ENCODE results near the gene KLRC4. TPM values are rescaled to one million over a fixed set of nuclear protein-coding genes. Genes with fewer than 3 reads are reported as not detected.
"Not testable (repeated sequence)": the region's sequence is repeated elsewhere in the genome, so short reads cannot be mapped to it uniquely, and the experiment has no call there.

The KLRC4 gene
- total RNA-seq, 2 donors from 2014 or later = 0.96 TPM; not detected in 1

DNA sequence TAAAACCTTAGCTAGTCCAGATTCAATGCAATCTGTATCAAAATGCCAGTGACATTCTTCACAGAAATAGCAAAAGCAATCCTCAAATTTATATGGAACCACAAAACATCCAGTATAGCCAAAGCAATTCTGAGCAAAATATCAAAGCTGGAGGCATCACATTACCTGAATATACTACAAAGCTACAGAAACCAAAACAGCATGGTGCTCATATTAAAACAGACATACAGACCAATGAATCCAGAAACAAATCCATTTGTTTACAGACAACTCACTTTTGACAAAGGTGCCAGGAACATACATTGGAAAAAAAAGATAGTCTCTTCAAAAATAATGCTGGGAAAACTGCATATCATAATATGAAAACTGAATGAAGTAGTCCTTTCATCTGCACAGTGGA is 4.8 kb downstream of the KLRC4 start:
- Histone ChIP-seq H3K9me3 (no peaks in the 10 kb centered on the region), H3K27ac (no peak overlapping the region), H3K27me3 (replicated peaks; ENCODE audit: insufficient read depth) (no peaks in the 10 kb centered on the region), H3K4me1 (replicated peaks) (no peaks in the 10 kb centered on the region), H3K4me3 (no peak overlapping the region), H3K36me3 (no peaks in the 10 kb centered on the region)
- intact Hi-C loops (cut with DNase I) = no loop called here
- TF ChIP-seq POLR2A (IDR thresholded peaks at IDR 0.05) = no peak
- TF ChIP-seq, protein P1, sequence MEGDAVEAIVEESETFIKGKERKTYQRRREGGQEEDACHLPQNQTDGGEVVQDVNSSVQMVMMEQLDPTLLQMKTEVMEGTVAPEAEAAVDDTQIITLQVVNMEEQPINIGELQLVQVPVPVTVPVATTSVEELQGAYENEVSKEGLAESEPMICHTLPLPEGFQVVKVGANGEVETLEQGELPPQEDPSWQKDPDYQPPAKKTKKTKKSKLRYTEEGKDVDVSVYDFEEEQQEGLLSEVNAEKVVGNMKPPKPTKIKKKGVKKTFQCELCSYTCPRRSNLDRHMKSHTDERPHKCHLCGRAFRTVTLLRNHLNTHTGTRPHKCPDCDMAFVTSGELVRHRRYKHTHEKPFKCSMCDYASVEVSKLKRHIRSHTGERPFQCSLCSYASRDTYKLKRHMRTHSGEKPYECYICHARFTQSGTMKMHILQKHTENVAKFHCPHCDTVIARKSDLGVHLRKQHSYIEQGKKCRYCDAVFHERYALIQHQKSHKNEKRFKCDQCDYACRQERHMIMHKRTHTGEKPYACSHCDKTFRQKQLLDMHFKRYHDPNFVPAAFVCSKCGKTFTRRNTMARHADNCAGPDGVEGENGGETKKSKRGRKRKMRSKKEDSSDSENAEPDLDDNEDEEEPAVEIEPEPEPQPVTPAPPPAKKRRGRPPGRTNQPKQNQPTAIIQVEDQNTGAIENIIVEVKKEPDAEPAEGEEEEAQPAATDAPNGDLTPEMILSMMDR (IDR thresholded peaks at IDR 0.05) = no peak
- TF ChIP-seq POLR2AphosphoS5 (IDR thresholded peaks at IDR 0.05) = no peak
- DNase-seq (ENCODE audit: low spot score) = no peak

GRCh38 chr12:10400829-10401228 is 8.7 kb downstream of the KLRC4 start:
- H3K36me3 ChIP-seq = no peaks in the 10 kb centered on the region
- intact Hi-C loops (cut with DNase I) = no loop called here
- no peaks in the 10 kb centered on the region for H3K27me3 ChIP-seq (replicated peaks; ENCODE audit: insufficient read depth)
- TF ChIP-seq POLR2A (IDR thresholded peaks at IDR 0.05) (no peak), POLR2AphosphoS5 (IDR thresholded peaks at IDR 0.05) (no peak)
- TF ChIP-seq, protein P1 (IDR thresholded peaks at IDR 0.05) = no peak
- no peak overlapping the region for H3K4me3 ChIP-seq
- H3K9me3 ChIP-seq = no peaks in the 10 kb centered on the region
- DNase-seq (ENCODE audit: low spot score) = no peak
- H3K4me1 ChIP-seq (replicated peaks) = no peaks in the 10 kb centered on the region
- no peak overlapping the region for H3K27ac ChIP-seq

- Histone ChIP-seq H3K36me3 (no peaks in the 10 kb centered on the region), H3K4me1 (replicated peaks) (peaks cover 4% of the 10 kb centered on the region), H3K27me3 (replicated peaks; ENCODE audit: insufficient read depth) (no peaks in the 10 kb centered on the region), H3K9me3 (no peaks in the 10 kb centered on the region), H3K4me3 (no peak overlapping the region), H3K27ac (no peak overlapping the region)
- WGBS = 90% methylated on average over 2 of the region's 2 CpGs
- intact Hi-C loops (cut with DNase I) = no loop called here
- DNase-seq (ENCODE audit: low spot score) = no peak
- no peak for TF ChIP-seq POLR2AphosphoS5 (IDR thresholded peaks at IDR 0.05)
- TF ChIP-seq, protein P1 (IDR thresholded peaks at IDR 0.05) = no peak
- no peak for TF ChIP-seq POLR2A (IDR thresholded peaks at IDR 0.05)
Observed at GRCh38 chr12:10398168-10398567, 11.4 kb downstream of the KLRC4 start.

- Histone ChIP-seq H3K9me3 (no peaks in the 10 kb centered on the region), H3K27ac (no peak overlapping the region), H3K27me3 (replicated peaks; ENCODE audit: insufficient read depth) (no peaks in the 10 kb centered on the region), H3K4me1 (replicated peaks) (peaks cover 4% of the 10 kb centered on the region), H3K4me3 (no peak overlapping the region), H3K36me3 (no peaks in the 10 kb centered on the region)
- 66% methylated on average over 2 of the region's 2 CpGs for WGBS
- intact Hi-C loops (cut with DNase I) = no loop called here
- no peak for TF ChIP-seq POLR2AphosphoS5 (IDR thresholded peaks at IDR 0.05)
- no peak for DNase-seq (ENCODE audit: low spot score)
Observed at GRCh38 chr12:10397296-10397695, 12.3 kb downstream of the KLRC4 start.

- H3K27me3 ChIP-seq (replicated peaks; ENCODE audit: insufficient read depth); H3K36me3 ChIP-seq; H3K9me3 ChIP-seq; DNase-seq (ENCODE audit: low spot score); H3K4me1 ChIP-seq (replicated peaks); H3K4me3 ChIP-seq; intact Hi-C loops (cut with DNase I): not testable (repeated sequence)
- WGBS = 90% methylated on average over 15 of the region's 15 CpGs
- H3K27ac ChIP-seq = peak overlapping the region; percentile 71 to 77
Observed at GRCh38 chr12:10396176-10396575, 13.4 kb downstream of the KLRC4 start.

DNA sequence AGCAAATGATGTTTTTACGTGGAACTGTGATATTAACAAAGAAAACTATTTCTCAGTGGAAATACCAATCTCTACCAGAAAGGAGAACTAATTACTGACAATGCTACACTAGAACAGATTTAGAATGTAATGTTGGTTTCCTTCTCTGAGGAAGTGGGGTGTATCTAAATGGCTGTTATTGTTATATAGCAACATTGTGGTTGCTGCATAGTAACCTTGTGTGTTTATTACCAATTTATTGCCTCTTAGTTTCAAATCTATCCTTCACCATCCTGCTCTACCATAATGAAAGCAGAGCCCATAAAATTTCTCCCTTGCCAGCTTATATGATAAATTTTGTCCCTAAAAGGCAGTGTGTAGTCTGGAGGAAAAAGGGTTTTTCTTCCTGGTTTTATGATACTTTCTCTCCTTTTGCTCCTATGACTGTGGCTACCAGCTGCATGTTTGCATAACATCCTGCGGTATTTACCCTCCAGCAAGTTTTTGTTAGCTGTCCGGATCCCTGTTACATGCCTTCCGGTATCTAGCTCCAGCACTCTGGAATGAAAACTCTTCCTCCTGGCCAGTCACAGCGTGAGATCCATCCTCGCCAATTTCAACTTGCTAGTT is 14.1 kb downstream of the KLRC4 start:
- Histone ChIP-seq H3K4me1 (replicated peaks) (peaks cover 4% of the 10 kb centered on the region), H3K36me3 (no peaks in the 10 kb centered on the region), H3K27me3 (replicated peaks; ENCODE audit: insufficient read depth) (no peaks in the 10 kb centered on the region), H3K9me3 (no peaks in the 10 kb centered on the region), H3K27ac (peak overlapping the region; percentile 71 to 77), H3K4me3 (no peak overlapping the region)
- WGBS = 16% methylated on average over 6 of the region's 6 CpGs
- TF ChIP-seq, protein P1 (IDR thresholded peaks at IDR 0.05) = no peak
- peak; percentile 86 for TF ChIP-seq POLR2AphosphoS5 (IDR thresholded peaks at IDR 0.05)
- intact Hi-C loops (cut with DNase I) = no loop called here
- DNase-seq (ENCODE audit: low spot score) = peak; percentile 75

DNA sequence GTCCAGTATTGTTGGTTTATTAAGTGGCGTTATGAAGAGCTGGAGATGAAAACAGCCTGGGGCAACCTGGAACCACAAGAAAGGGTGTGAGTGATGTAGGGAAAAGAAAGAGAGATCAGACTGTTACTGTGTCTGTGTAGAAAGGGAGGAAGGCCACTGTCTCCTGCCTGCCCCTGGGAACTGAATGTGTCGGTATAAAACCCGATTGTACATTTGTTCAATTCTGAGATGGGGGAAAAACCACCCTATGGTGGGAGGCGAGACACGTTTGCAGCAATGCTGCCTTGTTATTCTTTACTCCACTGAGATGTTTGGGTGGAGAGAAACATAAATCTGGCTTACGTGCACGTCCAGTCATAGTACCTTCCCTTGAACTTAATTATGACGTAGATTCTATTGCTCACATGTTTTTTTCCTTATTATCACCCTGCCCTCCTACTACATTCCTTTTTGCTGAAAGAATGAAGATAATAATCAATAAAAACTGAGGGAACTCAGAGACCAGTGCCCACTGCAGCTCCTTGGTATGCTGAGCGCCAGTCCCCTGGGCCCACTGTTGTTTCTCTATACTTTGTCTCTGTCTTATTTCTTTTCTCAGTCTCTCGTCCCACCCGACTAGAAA is 14.9 kb downstream of the KLRC4 start:
- peak overlapping the region; percentile 71 to 77 for H3K27ac ChIP-seq
- H3K4me3 ChIP-seq; H3K4me1 ChIP-seq (replicated peaks); intact Hi-C loops (cut with DNase I); DNase-seq (ENCODE audit: low spot score); H3K9me3 ChIP-seq; H3K27me3 ChIP-seq (replicated peaks; ENCODE audit: insufficient read depth); H3K36me3 ChIP-seq: not testable (repeated sequence)
- 74% methylated on average over 11 of the region's 11 CpGs for WGBS

Data from prostate gland (tissue), 2 donors.